Activated CD8-positive, alpha-beta memory T cell treated with anti-CD3 and anti-CD28 coated beads, Interleukin-2, amount 10 ng/mL, durations not matched to agents 7 days and 5 days (primary cell): ENCODE data around the gene MST1R. TPM values are rescaled to one million over a fixed set of nuclear protein-coding genes. Genes with fewer than 3 reads are reported as not detected.
"Not testable (repeated sequence)": the region's sequence is repeated elsewhere in the genome, so short reads cannot be mapped to it uniquely, and the experiment has no call there.

Experiments used
- ATAC-seq: fragments of 150-1000 bp; cut with Tn5 transposase; one replicate; pipeline ENCODE4 v1.10.0; 2021; ENCODE audit warnings: moderate library complexity
- CTCF ChIA-PET: fragments of 350-600 bp; sonication (Branson Sonifier 250); formaldehyde crosslinking; loops from one replicate; lab custom pipeline; 2021; ENCODE audit warnings: antibody characterized with exemption; lab: Charles Lee
- DNase-seq: peaks from one replicate; pipeline ENCODE4 v3.0.0-alpha.2; 2020
- H3K27ac Mint-ChIP-seq: one replicate; pipeline ENCODE4 v1.8.0; 2021; ENCODE audit warnings: mild to moderate bottlenecking, mixed read lengths
- H3K27me3 Mint-ChIP-seq: one replicate; pipeline ENCODE4 v1.8.0; 2021; ENCODE audit warnings: mixed read lengths
- H3K36me3 Mint-ChIP-seq: one replicate; pipeline ENCODE4 v1.8.0; 2021; ENCODE audit warnings: mild to moderate bottlenecking, mixed read lengths
- H3K4me1 Mint-ChIP-seq: one replicate; pipeline ENCODE4 v1.8.0; 2021; ENCODE audit warnings: mixed read lengths
- H3K4me3 Mint-ChIP-seq: one replicate; pipeline ENCODE4 v1.8.0; 2021; ENCODE audit warnings: mild to moderate bottlenecking, moderate library complexity, mixed read lengths
- H3K9me3 Mint-ChIP-seq: one replicate; pipeline ENCODE4 v1.8.0; 2022; ENCODE audit warnings: low read depth, mixed read lengths
- total RNA-seq, 2 experiments: library from RNA; stranded (reverse); gene quantifications; one replicate each; pipeline ENCODE4 v1.2.3, GENCODE V29; 2021

MST1R gene
- total RNA-seq: 1 to 10 TPM; 1.2 to 2.5 TPM

GRCh38 chr3:49903451-49904424 lies at the start of gene MST1R:
Gene MST1R (minus strand): TSS chr3:49903873. CDS start chr3:49903609, 264 bp downstream.
- CTCF ChIA-PET: interaction anchor here (0.7 to 0.9 kb wide), 3 partner anchors 9 to 101 kb away, joined by 3 to 4 read pairs (median 3); partner anchors contain the start of gene INKA1
- Mint-ChIP-seq H3K27me3 (no peaks in the 10 kb centered on the region), H3K27ac (peak within 1 kb of the TSS; percentile 93), H3K4me1 (peaks cover 35% of the 10 kb centered on the region), H3K9me3 (no peaks in the 10 kb centered on the region), H3K4me3 (peak within 1 kb of the TSS; percentile 96), H3K36me3 (peaks cover 2% of the 10 kb centered on the region)
- peak; percentile 99 for ATAC-seq
- peak; percentile 92 for DNase-seq

GRCh38 chr3:49952924-49953323 lies 49.3 kb upstream of the MST1R start:
- no peak overlapping the region for H3K27ac Mint-ChIP-seq
- CTCF ChIA-PET: no interaction called here

GRCh38 chr3:49942651-49943050 lies 39.0 kb upstream of the MST1R start:
- H3K27ac Mint-ChIP-seq: no peak overlapping the region
- CTCF ChIA-PET: no interaction called here

More at GRCh38 chr3:49952924-49953323, 49.3 kb upstream of the MST1R start:
- DNase-seq: no peak
- H3K4me1 Mint-ChIP-seq: peaks cover 13% of the 10 kb centered on the region
- H3K27me3 Mint-ChIP-seq: no peaks in the 10 kb centered on the region
- H3K36me3 Mint-ChIP-seq: peaks cover 5% of the 10 kb centered on the region
- H3K4me3 Mint-ChIP-seq: no peak overlapping the region
- ATAC-seq: no peak
- no peaks in the 10 kb centered on the region for H3K9me3 Mint-ChIP-seq

DNA sequence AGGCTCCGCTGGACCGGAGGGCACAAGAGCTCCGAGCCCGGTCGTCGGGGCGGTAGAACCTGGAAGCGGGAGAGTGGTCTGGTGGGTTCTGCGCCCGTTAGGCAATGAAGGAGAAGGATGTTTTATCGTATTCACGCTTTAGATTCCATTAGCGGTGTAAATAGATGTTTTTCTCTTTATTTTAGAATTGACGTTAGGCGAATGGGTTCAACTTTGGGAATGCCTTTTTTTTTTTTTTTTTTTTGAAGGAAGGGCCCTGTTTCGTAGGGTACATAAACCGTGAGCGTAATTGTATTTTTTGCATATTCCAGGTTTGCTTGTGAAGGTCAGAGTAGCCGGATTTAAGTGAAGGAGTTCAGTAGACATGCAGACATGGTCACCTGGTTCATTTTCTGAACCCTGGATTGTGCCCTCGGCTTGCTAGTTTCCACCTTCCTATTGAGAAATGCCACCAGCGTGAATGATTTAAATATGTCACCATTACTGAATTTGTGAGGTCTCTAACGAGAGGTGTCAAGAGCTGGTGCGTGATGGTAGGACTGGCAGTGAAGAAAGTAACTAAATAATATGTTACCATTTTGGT lies 37.1 kb upstream of the MST1R start:
- H3K27me3 Mint-ChIP-seq: no peaks in the 10 kb centered on the region
- CTCF ChIA-PET: interaction anchor here (0.5 to 2.6 kb wide), 5 partner anchors 11 to 1000 kb away, joined by 3 to 13 read pairs (median 4); partner anchors contain the start of genes INKA1 and MON1A
- ATAC-seq (no peak), DNase-seq (no peak)
- H3K27ac Mint-ChIP-seq: peak overlapping the region; percentile 97
- peaks cover 3% of the 10 kb centered on the region for H3K9me3 Mint-ChIP-seq
- H3K36me3 Mint-ChIP-seq: peaks cover 17% of the 10 kb centered on the region
- peak overlapping the region; percentile 98 for H3K4me3 Mint-ChIP-seq
- H3K4me1 Mint-ChIP-seq: peaks cover 25% of the 10 kb centered on the region

More at GRCh38 chr3:49942651-49943050, 39.0 kb upstream of the MST1R start:
- Mint-ChIP-seq H3K27me3 (no peaks in the 10 kb centered on the region), H3K36me3 (peaks cover 23% of the 10 kb centered on the region), H3K4me3 (no peak overlapping the region), H3K9me3 (peaks cover 3% of the 10 kb centered on the region), H3K4me1 (peaks cover 30% of the 10 kb centered on the region)
- ATAC-seq (no peak), DNase-seq (no peak)

DNA sequence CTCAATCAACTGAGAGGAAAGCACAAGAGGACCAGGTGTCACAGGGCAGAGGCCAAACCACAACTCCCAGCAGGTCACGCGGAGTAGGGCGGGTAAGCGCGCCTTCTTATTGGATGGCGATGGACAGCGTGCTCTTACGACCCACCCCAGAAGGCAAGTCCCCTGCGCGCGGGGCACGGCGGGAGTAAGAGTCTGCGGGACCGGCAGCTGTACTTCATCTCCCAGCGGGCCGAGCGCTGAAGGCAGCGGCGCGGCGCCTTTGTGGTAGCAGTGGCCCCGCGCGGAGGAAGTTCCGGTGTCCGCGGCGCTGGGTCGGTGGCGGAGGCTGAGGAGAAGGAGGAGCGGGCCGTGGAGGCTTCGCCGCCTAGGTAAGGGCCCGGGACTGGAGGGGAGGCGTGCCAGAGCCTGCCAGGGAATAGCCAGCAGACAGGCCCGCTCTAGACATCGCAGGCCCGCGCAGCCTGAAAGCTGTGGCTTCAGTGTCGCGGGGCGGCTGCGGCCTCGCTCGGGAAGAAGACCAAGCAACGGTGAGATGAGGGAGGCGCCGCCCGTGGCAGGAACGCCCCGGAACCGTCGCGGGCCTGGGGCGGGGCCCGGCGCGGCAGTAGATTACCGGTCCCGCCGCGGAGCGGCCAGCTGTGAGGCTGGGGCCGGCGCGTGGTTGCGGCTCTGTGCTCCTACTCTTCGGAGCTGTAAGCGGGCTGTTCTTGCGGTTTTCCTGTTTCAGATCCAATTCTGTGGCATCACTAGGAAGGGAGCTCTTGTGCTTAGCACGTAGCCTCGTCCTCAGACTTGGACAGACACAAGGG lies 36.4 kb upstream of the MST1R start, which contains the start of gene RBM6:
TSS of gene RBM6 (plus strand) at position 293 of the 809 bp plus-strand sequence. CDS start 22,492 bp downstream, outside the sequence.
- peaks cover 23% of the 10 kb centered on the region for H3K4me1 Mint-ChIP-seq
- CTCF ChIA-PET: interaction anchor here (0.8 to 2.6 kb wide), 6 partner anchors 10 to 306 kb away, joined by 3 to 13 read pairs (median 4); partner anchors contain the start of genes INKA1, MON1A and UBA7

DNA sequence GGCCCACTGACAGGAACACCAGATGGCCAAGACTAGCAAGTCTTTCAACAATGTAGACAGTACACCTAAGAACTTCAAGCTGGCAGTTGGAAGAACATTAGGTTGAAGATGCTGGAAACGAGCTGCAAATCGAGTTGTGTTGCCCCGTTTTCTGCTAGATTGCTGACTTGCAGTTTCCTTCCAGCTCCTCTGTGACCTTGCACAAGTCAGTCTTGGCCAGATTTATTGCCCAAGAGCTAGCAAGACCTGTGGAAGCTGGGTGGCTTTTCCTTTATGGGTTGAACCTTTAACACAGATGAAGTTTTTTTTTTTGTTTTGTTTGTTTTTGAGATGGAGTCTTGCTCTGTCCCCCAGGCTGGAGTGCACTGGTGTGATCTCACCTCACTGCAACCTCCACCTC lies 33.4 kb upstream of the MST1R start:
- ATAC-seq: no peak
- H3K4me3 Mint-ChIP-seq: no peak overlapping the region
- CTCF ChIA-PET: interaction anchor here (1.1 to 1.3 kb wide), 3 partner anchors 9 to 21 kb away, joined by 3 to 4 read pairs (median 3); no protein-coding TSS in a partner anchor
- H3K27ac Mint-ChIP-seq: no peak overlapping the region
- peaks cover 12% of the 10 kb centered on the region for H3K4me1 Mint-ChIP-seq
- DNase-seq: no peak
- H3K27me3 Mint-ChIP-seq: no peaks in the 10 kb centered on the region
- H3K36me3 Mint-ChIP-seq: peaks cover 1% of the 10 kb centered on the region
- no peaks in the 10 kb centered on the region for H3K9me3 Mint-ChIP-seq

More for the DNA sequence above, 36.4 kb upstream of the MST1R start, which contains the start of gene RBM6:
- Mint-ChIP-seq H3K36me3 (peaks cover 13% of the 10 kb centered on the region), H3K4me3 (peak within 1 kb of the TSS; percentile 98), H3K27ac (peak within 1 kb of the TSS; percentile 97), H3K27me3 (no peaks in the 10 kb centered on the region), H3K9me3 (peaks cover 3% of the 10 kb centered on the region)
- DNase-seq (peak; percentile 98), ATAC-seq (peak; percentile 98)

DNA sequence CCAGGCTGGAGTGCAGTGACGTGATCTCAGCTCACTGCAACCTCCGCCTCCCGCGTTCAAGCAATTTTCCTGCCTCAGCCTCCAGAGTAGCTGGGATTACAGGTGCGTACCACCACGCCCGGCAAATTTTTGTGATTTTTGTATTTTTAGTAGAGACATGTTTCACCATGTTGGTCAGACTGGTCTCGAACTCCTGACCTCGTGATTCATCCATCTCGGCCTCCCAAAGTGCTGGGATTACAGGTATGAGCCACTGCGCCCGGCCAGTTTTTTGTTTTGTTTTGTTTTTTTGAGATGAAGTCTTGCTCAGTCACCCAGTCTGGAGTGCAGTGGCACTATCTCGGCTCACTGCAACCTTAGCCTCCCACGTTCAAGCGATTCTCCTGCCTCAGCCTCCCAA lies 28.6 kb upstream of the MST1R start:
- CTCF ChIA-PET: interaction anchor here (1.3 kb wide), 1 partner anchor 25 kb away, joined by 3 read pairs; no protein-coding TSS in a partner anchor
- not testable (repeated sequence) for H3K27ac Mint-ChIP-seq, H3K4me3 Mint-ChIP-seq, DNase-seq, H3K9me3 Mint-ChIP-seq, H3K36me3 Mint-ChIP-seq, H3K27me3 Mint-ChIP-seq, ATAC-seq
- peaks cover 20% of the 10 kb centered on the region for H3K4me1 Mint-ChIP-seq

GRCh38 chr3:49930922-49931321 lies 27.2 kb upstream of the MST1R start:
- no peak overlapping the region for H3K4me3 Mint-ChIP-seq
- DNase-seq (no peak), ATAC-seq (no peak)
- H3K36me3 Mint-ChIP-seq: no peaks in the 10 kb centered on the region
- no peak overlapping the region for H3K27ac Mint-ChIP-seq
- no peaks in the 10 kb centered on the region for H3K27me3 Mint-ChIP-seq
- no peaks in the 10 kb centered on the region for H3K9me3 Mint-ChIP-seq
- CTCF ChIA-PET: interaction anchor here (1.3 kb wide), 1 partner anchor 24 kb away, joined by 3 read pairs; no protein-coding TSS in a partner anchor
- H3K4me1 Mint-ChIP-seq: peaks cover 24% of the 10 kb centered on the region

DNA sequence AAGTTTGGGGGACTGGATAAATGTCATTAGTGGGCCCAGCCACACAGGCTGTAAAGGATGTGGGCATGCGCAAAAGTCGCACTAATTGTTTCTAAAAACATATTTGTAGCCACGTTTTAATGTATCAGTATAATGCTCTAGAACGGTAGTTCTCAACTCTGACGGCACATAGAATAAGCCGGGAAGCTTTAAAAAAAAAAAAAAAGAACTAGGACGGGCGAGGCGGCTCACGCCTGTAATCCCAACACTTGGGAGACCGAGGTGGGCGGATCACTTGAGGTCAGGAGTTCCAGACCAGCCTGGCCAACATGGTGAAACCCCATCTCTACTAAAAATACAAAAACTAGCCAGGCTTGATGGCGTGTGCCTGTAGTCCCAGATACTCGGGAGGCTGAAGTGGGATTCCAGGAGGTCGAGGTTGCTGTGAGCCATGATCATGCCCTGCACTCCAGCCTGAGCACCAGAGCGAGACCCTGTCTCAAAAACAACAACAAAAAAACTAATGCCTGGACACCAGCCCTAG lies 26.6 kb upstream of the MST1R start:
- ATAC-seq: no peak
- H3K27me3 Mint-ChIP-seq: no peaks in the 10 kb centered on the region
- peak overlapping the region; percentile 82 for H3K27ac Mint-ChIP-seq
- CTCF ChIA-PET: interaction anchor here (0.8 to 1.6 kb wide), 9 partner anchors 9 to 206 kb away, joined by 3 to 13 read pairs (median 4); partner anchors contain the start of genes INKA1, RBM5 and RBM6
- no peaks in the 10 kb centered on the region for H3K36me3 Mint-ChIP-seq
- no peaks in the 10 kb centered on the region for H3K9me3 Mint-ChIP-seq
- H3K4me3 Mint-ChIP-seq: peak overlapping the region; percentile 82
- DNase-seq: no peak
- peaks cover 27% of the 10 kb centered on the region for H3K4me1 Mint-ChIP-seq

DNA sequence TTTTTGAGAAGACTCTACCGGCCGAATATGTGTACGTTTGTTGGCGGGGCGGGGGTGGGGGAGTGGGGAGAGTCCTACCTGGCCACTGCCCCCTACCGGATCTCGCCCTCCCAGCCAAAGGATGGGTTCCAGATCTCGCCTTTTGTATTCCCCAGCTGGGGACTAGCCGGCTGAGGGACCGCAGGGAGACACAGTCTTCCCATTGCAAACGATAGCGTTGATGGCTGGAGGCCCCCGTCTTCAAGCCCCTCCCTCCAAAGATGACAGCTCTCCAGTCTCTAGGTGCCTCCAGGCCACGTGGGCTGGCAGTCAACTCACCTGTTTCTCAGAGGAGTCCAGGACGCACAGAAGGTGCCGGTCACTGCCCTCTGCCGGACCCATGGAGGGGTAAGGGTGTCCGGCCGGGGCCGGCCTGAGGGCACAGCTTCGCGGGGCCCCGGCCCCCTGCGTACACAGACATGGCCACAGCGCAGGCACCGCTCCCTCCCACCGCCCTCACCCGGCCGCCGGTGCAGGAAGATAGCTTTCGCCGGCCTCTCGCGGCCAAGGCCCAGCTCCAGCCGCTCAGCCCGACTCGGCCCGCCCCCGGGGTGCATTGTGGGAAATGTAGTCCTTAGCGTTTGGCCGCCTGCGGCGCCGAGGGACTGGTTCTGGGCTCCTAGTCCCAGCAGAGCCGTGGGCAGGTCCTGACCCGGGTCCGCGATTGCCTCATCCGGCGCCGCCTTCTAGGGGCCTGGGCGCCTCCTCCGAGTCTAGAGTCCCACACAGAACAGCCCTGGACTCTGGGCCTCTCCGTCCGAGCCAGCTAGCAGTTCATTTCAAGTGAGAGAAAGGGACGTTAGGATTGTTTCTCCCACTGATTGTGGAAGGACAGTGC lies 25.9 kb upstream of the MST1R start, which contains the start of gene MON1A:
TSS of gene MON1A (minus strand) at position 521 of the 877 bp plus-strand sequence. CDS start 16,465 bp downstream, outside the sequence.
- DNase-seq (peak; percentile 92), ATAC-seq (peak; percentile 99)
- Mint-ChIP-seq H3K27me3 (no peaks in the 10 kb centered on the region), H3K4me3 (peak within 1 kb of the TSS; percentile 82), H3K27ac (peak within 1 kb of the TSS; percentile 82), H3K4me1 (peaks cover 28% of the 10 kb centered on the region), H3K9me3 (no peaks in the 10 kb centered on the region), H3K36me3 (no peaks in the 10 kb centered on the region)
- CTCF ChIA-PET: interaction anchor here (0.6 to 1.6 kb wide), 12 partner anchors 9 to 296 kb away, joined by 3 to 13 read pairs (median 4); partner anchors contain the start of genes INKA1, RBM5 and RBM6

GRCh38 chr3:49928481-49929017 lies 24.9 kb upstream of the MST1R start:
- no peaks in the 10 kb centered on the region for H3K9me3 Mint-ChIP-seq
- DNase-seq: no peak
- H3K27ac Mint-ChIP-seq: peak overlapping the region; percentile 79
- H3K4me3 Mint-ChIP-seq: peak overlapping the region; percentile 82
- CTCF ChIA-PET: interaction anchor here (0.6 to 1.6 kb wide), 4 partner anchors 11 to 109 kb away, joined by 3 to 13 read pairs (median 4); partner anchors contain the start of gene RBM6
- no peaks in the 10 kb centered on the region for H3K36me3 Mint-ChIP-seq
- H3K4me1 Mint-ChIP-seq: peaks cover 28% of the 10 kb centered on the region
- ATAC-seq: no peak
- H3K27me3 Mint-ChIP-seq: no peaks in the 10 kb centered on the region
